ENCODE measurements around the gene RIPPLY1.

DNA sequence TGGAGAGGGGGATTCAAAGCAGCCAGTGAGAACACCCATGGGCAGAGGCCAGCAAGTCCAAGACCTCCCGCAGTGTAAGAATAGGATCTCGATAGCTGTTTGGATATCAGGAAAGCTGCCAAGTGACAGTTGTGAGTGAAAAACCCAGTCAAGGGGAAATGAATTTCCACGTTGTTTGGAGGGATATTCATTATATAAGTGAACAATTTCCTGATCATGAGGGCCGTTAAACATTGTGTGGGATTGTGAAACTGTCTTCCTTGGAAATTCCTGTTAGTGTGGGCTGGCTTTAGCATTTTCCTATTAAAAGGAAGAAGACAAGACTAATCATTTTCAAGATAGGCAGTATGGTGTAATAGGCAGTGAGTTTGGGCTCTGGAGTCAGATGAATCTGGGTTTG, 32.0 kb upstream of the RIPPLY1 start:
- TF ChIP-seq, protein P1, sequence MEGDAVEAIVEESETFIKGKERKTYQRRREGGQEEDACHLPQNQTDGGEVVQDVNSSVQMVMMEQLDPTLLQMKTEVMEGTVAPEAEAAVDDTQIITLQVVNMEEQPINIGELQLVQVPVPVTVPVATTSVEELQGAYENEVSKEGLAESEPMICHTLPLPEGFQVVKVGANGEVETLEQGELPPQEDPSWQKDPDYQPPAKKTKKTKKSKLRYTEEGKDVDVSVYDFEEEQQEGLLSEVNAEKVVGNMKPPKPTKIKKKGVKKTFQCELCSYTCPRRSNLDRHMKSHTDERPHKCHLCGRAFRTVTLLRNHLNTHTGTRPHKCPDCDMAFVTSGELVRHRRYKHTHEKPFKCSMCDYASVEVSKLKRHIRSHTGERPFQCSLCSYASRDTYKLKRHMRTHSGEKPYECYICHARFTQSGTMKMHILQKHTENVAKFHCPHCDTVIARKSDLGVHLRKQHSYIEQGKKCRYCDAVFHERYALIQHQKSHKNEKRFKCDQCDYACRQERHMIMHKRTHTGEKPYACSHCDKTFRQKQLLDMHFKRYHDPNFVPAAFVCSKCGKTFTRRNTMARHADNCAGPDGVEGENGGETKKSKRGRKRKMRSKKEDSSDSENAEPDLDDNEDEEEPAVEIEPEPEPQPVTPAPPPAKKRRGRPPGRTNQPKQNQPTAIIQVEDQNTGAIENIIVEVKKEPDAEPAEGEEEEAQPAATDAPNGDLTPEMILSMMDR (conservative IDR thresholded peaks at IDR 0.05): no peak
- no peak for TF ChIP-seq EZH2 (IDR thresholded peaks at IDR 0.05; ENCODE audit: low read depth)

Data from PC-9 (cell line).